Upper lobe of left lung (tissue), 6 donors: Measurements from ENCODE around the gene CHIC2. TPM values are rescaled to one million over a fixed set of nuclear protein-coding genes. Genes with fewer than 3 reads are reported as not detected.

Source experiments
- ATAC-seq, 2 donors: fragments of 200-7000 bp; cut with Tn5 transposase; one replicate each; pipeline ENCODE4 v1.9.1; 2022; ENCODE audit warnings: mild to moderate bottlenecking in 2 of 2, moderate library complexity in 2 of 2; ENCODE audit not compliant: low FRiP score in 2 of 2
- DNase-seq, 2 donors: peaks; one replicate each; pipeline ENCODE4 v3.0.0-alpha.2; 2019 to 2020
- H3K27ac ChIP-seq, 4 donors: fragments of 200-600 bp; sonication (generic); one replicate each; pipeline ENCODE4 v1.5.1; 2016 to 2019
- H3K27me3 ChIP-seq, 4 donors: fragments of 200-600 bp; sonication (generic); one replicate each; pipeline ENCODE4 v1.5.1; 2017 to 2019
- H3K36me3 ChIP-seq, 4 donors: fragments of 200-600 bp; sonication (generic); one replicate each; pipeline ENCODE4 v1.5.1; 2016 to 2019
- H3K4me1 ChIP-seq, 4 donors: fragments of 200-600 bp; sonication (generic); one replicate each; pipeline ENCODE4 v1.5.1; 2018 to 2019
- H3K4me3 ChIP-seq, 4 donors: fragments of 200-600 bp; sonication (generic); one replicate each; pipeline ENCODE4 v1.5.1; 2017 to 2019; ENCODE audit warnings: mild to moderate bottlenecking in 2 of 4, moderate library complexity in 1 of 4
- H3K9me3 ChIP-seq, 4 donors: fragments of 200-600 bp; sonication (generic); one replicate each; pipeline ENCODE4 v1.5.1; 2018 to 2019
- CTCF ChIP-seq, 6 experiments: fragments of 450-650 bp in 4 of 6; fragments of 200-600 bp in 2 of 6; sonication (generic) in 2 of 6; IDR thresholded peaks; one replicate each; pipeline ENCODE4 v1.5.1; 2016 to 2019; ENCODE audit warnings: antibody characterized with exemption in 6 of 6
- EP300 ChIP-seq, 4 donors: sonication (generic); formaldehyde crosslinking; IDR thresholded peaks; one replicate each; pipeline ENCODE4 v1.5.1; 2017; ENCODE audit warnings: antibody characterized with exemption in 4 of 4, control low read depth in 2 of 4
- POLR2A ChIP-seq, 4 donors: fragments of 450-650 bp; IDR thresholded peaks; one replicate each; pipeline ENCODE4 v1.5.1; 2016 to 2017; ENCODE audit warnings: antibody characterized with exemption in 4 of 4, mild to moderate bottlenecking in 2 of 4
- POLR2AphosphoS5 ChIP-seq, 2 donors: sonication (generic); formaldehyde crosslinking; IDR thresholded peaks; one replicate each; pipeline ENCODE4 v1.5.1; 2017; ENCODE audit warnings: antibody characterized with exemption in 2 of 2
- WGBS, 2 donors: methylation state at CpG; one replicate each; pipeline ENCODE4 v1.1.5; 2017 to 2018; 5-methylcytosine and 5-hydroxymethylcytosine counted together
- total RNA-seq, 6 donors: library from RNA; depleted of rRNA in 4 of 6; stranded (reverse); fragments of >200 nt in 4 of 6; gene quantifications; one replicate each; pipeline versions ENCODE4 v1.1.0 to v1.2.1, GENCODE V29; 2016 to 2021
- donor health status: DM: no; HTN: no; CAD: no; lungs with moderate emphysema.
- donor health status: DM: no; HTN: yes; CAD: no; lungs with severe emphysema.

The CHIC2 gene
- total RNA-seq, 6 donors from 2014 or later = 22.5 to 93.2 (median 37.6) TPM

GRCh38 chr4:54101190-54102041, 37.0 kb upstream of the CHIC2 start:
- Histone ChIP-seq H3K4me1 (peaks cover 24 to 42% (median 35%) of the 10 kb centered on the region in 4 donors), H3K9me3 (no peaks in the 10 kb centered on the region), H3K27me3 (peaks cover 5 to 67% (median 33%) of the 10 kb centered on the region in 4 donors), H3K4me3 (peak overlapping the region in 2 of 4 donors; percentile 19 to 23), H3K27ac (no peak overlapping the region), H3K36me3 (no peaks in the 10 kb centered on the region)
- TF ChIP-seq POLR2AphosphoS5 (IDR thresholded peaks at IDR 0.05) = no peak
- TF ChIP-seq CTCF (IDR thresholded peaks at IDR 0.05) = no peak
- no peak for TF ChIP-seq EP300 (IDR thresholded peaks at IDR 0.05)
- TF ChIP-seq POLR2A (IDR thresholded peaks at IDR 0.05) = no peak
- DNase-seq = peak in 1 of 2 donors; percentile 35
- WGBS, 2 donors = 4 to 7% methylated on average over 28 to 37 of the region's 50 CpGs
- ATAC-seq = no peak

GRCh38 chr4:54100595-54101189, 36.3 kb upstream of the CHIC2 start:
- H3K9me3 ChIP-seq = no peaks in the 10 kb centered on the region
- no peak overlapping the region for H3K27ac ChIP-seq
- peak overlapping the region in 3 of 4 donors; percentile 6 to 23 (median 19) for H3K4me3 ChIP-seq
- peaks cover 5 to 74% (median 34%) of the 10 kb centered on the region in 4 donors for H3K27me3 ChIP-seq
- peaks cover 24 to 42% (median 35%) of the 10 kb centered on the region in 4 donors for H3K4me1 ChIP-seq
- TF ChIP-seq POLR2A (IDR thresholded peaks at IDR 0.05) (no peak), EP300 (IDR thresholded peaks at IDR 0.05) (no peak), CTCF (IDR thresholded peaks at IDR 0.05) (no peak), POLR2AphosphoS5 (IDR thresholded peaks at IDR 0.05) (no peak)
- DNase-seq = peak in 1 of 2 donors; percentile 85
- peak in 1 of 2 donors; percentile 23 for ATAC-seq
- 1 to 2% methylated on average over 17 to 28 of the region's 46 CpGs for WGBS, 2 donors
- no peaks in the 10 kb centered on the region for H3K36me3 ChIP-seq

GRCh38 chr4:54099748-54100574, 35.6 kb upstream of the CHIC2 start, which contains the start of gene GSX2:
Gene GSX2 (plus strand): TSS chr4:54100163. CDS start chr4:54100345, 182 bp downstream.
- no peaks in the 10 kb centered on the region for H3K36me3 ChIP-seq
- TF ChIP-seq POLR2AphosphoS5 (IDR thresholded peaks at IDR 0.05) (no peak), CTCF (IDR thresholded peaks at IDR 0.05) (no peak), POLR2A (IDR thresholded peaks at IDR 0.05) (no peak), EP300 (IDR thresholded peaks at IDR 0.05) (no peak)
- no peaks in the 10 kb centered on the region for H3K9me3 ChIP-seq
- peak within 1 kb of the TSS in 3 of 4 donors; percentile 6 to 23 (median 19) for H3K4me3 ChIP-seq
- H3K27me3 ChIP-seq = peaks cover 5 to 81% (median 38%) of the 10 kb centered on the region in 4 donors
- DNase-seq = peak in 1 of 2 donors; percentile 82
- ATAC-seq = peak in 1 of 2 donors; percentile 48
- WGBS, 2 donors = 0 to 2% methylated on average over 18 to 58 of the region's 66 CpGs
- H3K4me1 ChIP-seq = peaks cover 24 to 42% (median 35%) of the 10 kb centered on the region in 4 donors
- no peak within 1 kb of the TSS for H3K27ac ChIP-seq

GRCh38 chr4:54099287-54099747, 34.9 kb upstream of the CHIC2 start:
- ATAC-seq (no peak), DNase-seq (no peak)
- no peak overlapping the region for H3K27ac ChIP-seq
- no peaks in the 10 kb centered on the region for H3K9me3 ChIP-seq
- H3K36me3 ChIP-seq = no peaks in the 10 kb centered on the region
- 0 to 3% methylated on average over 10 to 17 of the region's 17 CpGs for WGBS, 2 donors
- peaks cover 24 to 41% (median 35%) of the 10 kb centered on the region in 4 donors for H3K4me1 ChIP-seq
- H3K4me3 ChIP-seq = peak overlapping the region in 2 of 4 donors; percentile 19 to 23
- peaks cover 5 to 88% (median 41%) of the 10 kb centered on the region in 4 donors for H3K27me3 ChIP-seq
- TF ChIP-seq POLR2AphosphoS5 (IDR thresholded peaks at IDR 0.05) (no peak), EP300 (IDR thresholded peaks at IDR 0.05) (no peak), POLR2A (IDR thresholded peaks at IDR 0.05) (no peak), CTCF (IDR thresholded peaks at IDR 0.05) (no peak)
